NCI-H2171 treated with DMSO at 0.1 percent for 48 hours (cell line): ENCODE results near the gene LRRC4C.
"Not testable (repeated sequence)": the region's sequence is repeated elsewhere in the genome, so short reads cannot be mapped to it uniquely, and the experiment has no call there.

Source experiments
- DNase-seq: peaks from one replicate; lab custom pipeline; 2025; lab: John Stamatoyannopoulos, UW

Gene LRRC4C

DNA sequence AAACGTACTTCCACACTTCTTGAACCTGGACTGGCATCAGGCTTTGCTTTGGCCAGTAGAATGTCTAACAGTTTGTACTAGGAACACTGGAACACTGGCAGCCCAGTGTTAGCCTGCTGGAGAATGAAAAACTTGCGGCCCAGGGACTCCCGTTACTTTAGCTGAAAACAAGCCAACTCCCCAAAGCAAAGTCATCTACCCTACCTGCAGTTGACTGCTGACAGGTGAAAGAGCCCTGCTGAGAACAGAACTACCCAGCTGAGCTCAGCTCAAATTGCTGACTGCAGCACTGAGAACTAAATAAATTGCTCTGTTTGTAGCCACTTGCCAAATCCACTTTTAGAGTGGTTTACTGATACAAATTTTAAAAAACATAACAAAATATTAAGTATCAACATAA, 342.5 kb downstream of the LRRC4C start:
- DNase-seq = no peak

DNA sequence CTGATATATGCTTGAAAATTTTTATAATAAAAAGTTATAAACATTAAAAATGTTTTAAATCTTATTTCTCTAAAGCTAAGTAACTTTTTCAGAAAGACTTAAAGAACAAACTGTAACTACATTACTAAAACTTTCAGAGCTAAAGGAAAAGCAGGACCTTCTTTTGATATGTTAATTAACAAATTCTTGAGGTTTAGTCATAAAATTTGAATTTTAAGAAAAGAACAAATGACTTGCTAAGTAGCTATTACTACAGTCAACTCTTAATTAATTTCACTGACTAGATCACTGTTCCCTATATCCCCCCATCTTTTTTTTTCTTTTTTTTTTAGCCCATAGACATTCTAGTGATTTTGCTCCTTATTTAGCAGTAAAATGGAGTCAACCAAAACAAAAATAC, 344.4 kb downstream of the LRRC4C start:
- no peak for DNase-seq

DNA sequence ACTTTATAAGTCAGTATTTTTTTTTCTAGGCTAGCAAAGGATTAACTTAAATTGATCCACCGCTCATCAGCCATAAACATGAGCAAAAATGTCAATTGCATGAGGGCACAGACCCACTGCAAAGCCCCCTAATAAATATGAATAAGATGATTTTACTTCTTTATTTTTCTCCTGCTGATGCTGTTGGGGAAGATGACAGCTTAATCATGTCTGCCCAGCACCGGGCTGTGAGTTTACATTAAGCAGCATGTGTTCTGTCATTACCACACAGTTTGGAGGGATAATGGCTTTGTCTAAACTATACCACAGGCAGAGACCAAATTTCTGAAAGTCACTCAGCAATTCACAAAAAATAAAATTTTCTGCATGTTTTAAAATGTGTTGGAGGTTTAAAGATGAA, 346.3 kb downstream of the LRRC4C start:
- DNase-seq = no peak

DNA sequence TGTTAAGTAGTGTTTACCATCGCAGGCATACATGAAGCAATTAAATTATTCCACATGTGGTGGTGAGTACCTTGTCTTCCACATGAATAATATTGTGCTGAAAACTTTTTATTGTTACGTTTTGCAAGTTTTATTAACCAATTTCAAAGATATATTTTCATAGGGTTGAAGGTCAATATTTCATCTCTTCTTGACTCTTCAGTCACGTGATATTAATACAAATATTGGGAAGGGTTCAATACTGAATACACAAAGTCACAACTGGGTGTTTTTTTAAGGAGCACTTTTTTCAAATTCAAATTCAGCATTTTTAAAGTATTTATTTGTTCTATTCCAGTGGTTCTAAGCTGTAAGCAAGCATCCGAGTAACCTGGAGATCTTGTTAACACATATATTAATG, 348.9 kb downstream of the LRRC4C start:
- DNase-seq = no peak

DNA sequence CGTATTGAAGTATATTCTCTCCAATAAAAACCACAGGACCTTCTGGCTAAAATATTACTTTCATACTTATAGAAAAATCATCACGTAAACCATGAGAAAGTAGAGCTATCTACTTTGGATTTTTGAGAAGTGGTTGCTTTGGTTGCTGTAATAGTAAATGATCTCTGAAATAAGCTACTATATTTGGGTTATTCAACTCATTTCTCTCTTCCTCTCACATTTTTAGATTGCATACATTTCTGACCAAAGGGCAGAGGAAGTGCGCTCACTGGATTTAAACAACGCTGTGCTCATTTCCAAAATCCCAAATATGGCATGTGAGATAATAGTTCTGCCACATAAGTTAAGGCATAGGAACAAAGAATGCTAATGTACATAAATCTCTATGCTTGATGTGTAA, 357.0 kb downstream of the LRRC4C start:
- DNase-seq = no peak

DNA sequence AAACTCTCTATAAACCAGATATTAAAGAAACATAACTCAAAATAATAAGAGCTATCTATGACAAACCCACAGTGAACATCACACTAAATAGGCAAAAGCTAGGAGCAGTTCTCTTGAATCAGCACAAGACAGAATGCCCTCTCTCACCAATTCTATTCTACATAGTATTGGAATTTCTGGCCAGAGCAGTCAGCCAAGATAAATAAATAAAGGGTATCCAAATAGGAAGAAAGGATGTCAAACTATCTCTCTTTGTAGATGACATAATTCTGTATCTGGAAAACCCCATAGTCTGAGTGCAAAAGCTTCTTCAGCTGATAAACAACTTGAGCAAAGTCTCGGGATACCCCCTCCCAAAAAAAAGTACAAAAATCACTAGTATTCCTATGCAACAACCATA, 359.8 kb downstream of the LRRC4C start:
- DNase-seq = no peak

DNA sequence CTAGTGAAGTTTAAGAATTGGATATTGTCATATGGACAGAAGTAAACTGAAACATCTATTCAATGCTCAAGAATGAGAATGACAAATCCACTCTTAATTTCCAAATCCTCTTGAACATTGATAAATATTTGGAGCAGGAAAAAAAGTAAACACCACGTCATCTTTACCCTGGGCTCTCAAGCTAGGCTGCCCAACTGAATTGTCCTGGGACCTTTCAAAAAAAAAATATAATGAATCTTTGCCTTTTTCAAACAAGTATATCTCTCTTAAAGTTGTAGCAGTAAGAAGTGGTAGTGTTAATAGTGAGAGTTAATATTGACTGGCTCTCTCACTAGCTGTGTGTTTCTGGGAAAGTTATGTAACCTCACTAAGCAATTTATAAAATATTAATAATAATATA, 374.3 kb downstream of the LRRC4C start:
- no peak for DNase-seq

DNA sequence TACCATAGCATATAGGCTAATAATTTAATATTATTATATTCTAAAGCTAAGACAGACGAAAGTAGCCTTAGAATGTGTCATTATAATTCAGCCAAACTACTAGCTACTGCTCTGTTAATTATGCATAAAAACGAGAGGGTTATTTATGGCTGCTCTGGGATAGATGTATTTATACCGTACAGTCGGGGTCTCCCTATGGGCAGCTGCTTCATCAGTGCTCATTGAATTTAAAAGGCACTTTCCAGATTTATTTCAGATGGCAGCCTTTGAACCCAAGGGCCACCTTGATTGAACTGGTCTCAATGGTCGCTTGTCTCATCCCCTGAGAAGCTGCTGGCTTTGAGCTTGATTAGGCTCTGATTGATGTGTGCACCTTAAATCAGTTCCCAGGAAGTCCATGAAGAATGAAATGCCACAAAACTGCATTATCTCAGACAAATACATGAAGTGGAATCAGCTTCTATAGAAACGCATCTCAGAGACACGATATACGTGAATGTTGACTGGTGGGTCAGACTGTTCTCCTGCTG, 377.6 kb downstream of the LRRC4C start:
- no peak for DNase-seq

DNA sequence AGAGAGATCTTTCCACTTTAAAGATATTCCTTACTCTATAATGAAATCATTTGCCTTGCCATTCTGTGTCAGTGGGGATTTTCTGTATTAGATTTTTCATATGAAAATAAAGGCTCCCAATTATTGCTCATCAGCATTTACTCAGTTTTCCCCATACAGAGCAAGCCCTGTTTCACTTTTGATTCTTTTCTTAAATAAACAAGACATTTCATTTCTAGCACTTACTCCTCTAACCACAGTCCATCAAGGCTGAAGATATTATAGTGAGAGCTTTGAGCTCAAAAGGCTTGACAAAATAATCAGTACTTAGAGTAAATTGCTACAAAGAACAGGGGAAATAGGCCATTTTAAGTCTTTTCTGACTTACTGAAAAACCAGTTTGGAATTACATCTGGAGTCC, 385.1 kb downstream of the LRRC4C start:
- DNase-seq = no peak

DNA sequence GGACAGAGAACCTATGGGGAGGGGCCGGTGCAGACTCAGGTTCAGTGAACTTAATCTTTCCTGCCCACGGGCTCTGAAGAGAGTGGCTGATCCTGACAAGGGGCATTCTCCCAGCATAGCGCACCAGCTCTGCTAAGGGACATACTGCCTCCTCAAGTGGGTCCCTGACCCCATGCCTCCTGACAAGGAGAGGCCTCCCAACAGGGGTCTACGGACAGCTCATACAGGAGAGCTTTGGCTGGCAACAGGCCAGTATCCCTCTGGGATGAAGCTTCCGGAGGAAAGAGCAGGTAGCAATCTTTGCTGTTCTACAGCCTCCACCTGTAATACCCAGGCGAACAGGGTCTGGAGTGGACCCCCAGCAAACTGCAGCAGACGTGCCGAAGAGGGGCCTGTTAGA, 394.0 kb downstream of the LRRC4C start:
- DNase-seq = no peak

DNA sequence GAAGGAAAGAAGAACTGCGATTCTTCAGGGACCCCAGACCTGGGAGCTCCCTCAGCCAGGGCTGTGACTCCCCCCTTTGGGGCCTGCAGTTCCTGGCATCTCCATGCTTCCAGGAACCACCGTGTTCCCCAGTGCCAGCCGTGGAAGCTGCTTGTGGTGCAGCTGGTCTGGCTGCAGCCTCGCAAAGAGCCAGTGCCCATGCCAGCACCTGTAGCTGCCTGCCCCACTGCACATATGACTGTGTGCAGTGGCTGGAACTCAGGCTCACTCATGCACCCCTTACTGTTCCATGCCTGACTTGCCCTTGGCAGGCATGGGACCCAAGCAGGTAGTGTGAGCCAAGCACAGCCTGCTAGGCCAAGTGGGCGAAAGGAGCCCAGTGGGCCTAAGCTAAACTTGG, 401.3 kb downstream of the LRRC4C start:
- no peak for DNase-seq

DNA sequence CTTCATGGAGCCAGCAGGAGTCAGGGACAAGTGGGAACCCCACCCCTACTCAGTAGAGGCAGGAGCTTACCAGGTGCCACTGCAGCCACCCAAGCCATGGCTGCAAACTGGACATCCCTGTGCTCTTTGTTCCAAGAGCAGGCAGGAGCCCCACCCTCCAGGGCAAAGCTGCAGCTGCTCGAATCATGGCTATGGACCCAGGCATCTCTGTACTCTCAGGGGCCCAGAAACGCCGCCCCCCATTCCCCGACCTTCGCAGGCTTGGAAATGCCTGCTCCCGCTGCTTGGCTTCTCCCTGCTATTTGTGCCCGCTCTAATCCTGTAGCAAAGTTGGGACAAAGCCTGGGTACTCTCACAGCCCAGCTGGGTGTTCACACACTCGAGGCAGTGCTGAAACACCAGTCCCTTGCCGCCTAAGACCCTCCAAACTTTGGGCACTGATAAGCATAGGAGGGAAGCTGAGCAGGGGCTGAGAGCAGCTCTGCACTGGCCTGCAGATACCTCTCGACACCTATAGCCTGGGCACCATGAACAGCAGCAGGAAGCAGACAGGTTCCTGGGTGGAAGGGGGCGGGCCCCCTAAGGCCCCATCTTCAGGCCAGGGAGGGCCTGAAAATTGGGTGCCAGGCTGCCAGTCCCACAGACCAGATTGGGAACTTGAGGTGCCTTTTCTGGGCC, 402.4 kb downstream of the LRRC4C start:
- DNase-seq = no peak

DNA sequence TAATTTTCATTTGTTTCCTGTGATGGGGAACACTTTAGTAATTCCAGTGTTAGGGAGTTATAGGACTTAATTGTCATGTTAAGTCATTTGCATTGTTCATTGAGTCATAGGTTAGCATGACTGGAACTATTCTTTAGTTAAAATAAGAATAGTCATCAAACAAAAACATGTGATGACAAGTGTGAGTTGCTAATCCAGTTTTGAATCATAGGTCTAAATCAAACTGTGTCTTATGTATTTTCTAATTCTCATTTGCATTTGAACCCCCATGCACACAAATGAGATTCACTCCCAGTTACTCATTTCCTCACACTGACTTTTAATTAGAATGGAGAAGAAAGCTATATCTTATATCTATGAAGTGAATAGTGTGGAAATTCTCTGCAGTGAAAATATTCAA, 405.6 kb downstream of the LRRC4C start:
- no peak for DNase-seq

DNA sequence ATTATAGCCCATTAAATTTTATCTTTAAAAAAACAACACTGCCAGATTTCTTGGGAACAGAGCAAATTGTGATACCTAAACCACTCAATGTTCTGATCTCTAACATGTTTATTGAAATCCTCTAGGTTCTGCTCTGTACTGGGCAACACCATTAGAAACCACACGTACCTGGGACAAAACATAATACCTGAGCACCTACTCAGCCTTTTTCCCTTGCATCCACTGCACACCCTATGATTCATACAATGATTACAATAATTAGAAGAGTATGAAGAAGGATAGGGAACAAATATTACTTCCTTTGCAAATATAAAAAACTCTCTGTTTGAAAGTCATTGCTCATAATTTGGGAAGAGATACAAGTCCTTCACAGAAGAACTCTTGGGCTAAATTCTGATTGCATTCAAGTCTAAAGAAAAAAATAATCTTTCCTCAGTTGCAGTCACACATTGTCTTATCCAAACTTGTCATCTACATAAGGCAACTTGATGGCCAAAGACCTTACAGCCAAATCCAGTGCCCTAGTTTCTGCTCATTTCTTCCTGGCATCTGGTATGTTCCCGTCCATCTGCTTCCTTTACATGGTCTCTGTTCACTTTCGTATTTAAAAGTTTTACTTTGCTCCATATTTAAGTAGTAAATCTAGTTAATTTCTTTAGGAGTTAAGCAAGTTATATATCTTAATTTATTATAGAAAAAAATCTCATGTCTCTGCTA, 407.4 kb downstream of the LRRC4C start:
- no peak for DNase-seq

DNA sequence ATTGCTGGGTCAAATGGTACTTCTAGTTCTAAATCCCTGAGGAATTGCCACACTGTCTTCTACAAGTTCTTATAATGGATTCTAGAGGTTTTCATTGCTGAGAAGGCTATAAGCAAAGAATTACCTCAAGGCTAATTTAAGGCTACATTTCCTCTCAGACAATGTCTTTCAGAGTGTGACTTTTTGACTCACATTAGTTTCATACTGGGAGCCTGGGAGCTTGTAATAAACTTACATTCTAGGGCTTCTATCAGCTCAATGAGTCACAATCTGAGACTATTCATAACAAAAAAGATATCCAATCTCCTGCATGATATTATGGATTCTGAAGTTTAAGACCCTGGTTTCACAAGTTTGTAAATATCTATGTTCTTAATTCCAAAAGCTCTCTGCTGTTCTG, 408.7 kb downstream of the LRRC4C start:
- DNase-seq = no peak

DNA sequence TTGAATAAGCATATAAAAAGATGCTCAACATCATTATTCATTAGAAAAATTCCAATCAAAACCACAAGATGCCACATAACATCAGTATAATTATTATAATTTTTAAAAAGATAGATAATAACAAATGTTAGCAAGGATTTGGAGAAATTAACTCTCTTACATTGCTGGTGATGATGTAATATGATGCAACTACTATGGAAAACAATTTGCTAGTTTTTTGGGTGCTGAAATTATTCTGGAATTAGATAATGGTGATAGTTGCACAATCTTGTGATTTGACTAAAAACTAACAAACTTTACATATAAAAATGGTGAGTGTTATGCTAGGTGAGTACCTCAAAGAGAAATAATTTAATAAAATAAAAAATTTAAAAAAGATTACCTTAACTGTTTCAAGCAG, 412.2 kb downstream of the LRRC4C start:
- DNase-seq = no peak

DNA sequence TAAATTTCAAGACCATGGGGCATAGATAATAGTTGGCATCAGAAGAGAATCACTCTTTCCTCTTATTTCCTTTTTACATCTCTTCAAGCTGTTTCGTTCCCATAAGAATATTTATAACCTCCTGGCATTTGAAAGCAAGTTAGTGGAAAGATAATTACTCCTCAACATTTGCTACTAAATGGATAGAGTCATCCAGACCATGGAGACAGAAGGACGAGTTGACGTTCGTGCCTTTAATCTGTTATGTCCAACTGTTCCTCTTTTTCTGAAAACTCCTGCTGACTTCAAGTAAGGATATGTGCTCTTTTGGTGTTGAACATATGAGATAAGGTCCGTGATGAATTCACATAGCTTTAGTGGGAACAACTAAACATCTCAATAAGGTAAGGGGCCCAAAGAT, 414.2 kb downstream of the LRRC4C start:
- DNase-seq = no peak

DNA sequence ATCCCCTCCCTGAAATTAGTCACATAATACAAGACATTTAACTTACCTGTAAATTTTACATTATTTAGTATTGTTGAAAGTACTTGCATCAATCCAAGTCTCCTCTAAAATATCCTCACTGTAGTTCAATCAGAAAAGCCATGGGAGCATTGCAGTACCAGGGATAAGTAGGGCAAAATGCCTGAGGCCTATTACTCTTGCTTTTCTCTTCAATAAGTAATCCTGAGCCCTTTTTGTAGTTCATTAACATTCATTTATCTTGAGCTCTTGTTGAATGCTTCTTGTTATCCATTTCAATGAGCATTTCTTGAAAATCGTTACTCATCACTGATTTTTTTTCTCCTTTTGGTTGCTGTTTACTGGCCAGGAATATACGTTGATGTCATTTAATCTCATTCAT, 414.7 kb downstream of the LRRC4C start:
- DNase-seq = no peak

DNA sequence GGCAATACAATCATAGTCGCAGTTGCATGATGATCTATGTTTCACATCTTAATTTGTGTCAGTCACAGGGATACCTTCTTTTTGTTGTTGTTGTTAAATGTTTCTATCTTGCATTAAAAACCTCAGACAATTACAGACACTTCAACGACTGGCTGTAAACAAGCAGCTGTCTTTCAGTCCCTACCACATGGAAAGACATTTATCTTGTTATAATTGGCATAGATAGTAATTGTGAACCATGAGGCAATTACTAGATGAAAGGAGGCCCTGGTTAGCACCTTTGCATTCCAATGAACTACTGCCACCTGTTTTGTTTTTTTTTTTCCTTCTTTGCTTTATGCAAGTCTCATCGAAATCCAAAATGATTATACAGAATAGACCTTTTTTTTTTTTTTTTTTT, 416.8 kb downstream of the LRRC4C start:
- no peak for DNase-seq

DNA sequence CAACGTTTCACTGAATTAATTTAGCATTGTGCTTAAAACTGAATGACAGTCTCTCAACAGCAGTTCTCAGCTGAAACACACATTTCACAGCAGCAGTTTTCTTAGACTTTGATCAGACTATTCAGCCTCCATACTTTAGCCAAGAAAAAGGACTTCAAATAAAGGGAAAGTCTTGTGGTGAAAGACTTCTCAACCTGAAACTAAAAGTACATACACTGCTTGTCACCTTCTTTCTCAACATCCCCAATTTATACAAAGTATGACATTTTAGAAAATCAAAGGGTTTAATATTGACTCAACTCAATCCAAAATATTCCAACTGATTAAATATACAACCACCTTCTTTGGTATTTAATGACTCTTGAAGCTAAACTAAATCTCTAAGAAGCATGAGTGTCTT, 419.0 kb downstream of the LRRC4C start:
- no peak for DNase-seq

DNA sequence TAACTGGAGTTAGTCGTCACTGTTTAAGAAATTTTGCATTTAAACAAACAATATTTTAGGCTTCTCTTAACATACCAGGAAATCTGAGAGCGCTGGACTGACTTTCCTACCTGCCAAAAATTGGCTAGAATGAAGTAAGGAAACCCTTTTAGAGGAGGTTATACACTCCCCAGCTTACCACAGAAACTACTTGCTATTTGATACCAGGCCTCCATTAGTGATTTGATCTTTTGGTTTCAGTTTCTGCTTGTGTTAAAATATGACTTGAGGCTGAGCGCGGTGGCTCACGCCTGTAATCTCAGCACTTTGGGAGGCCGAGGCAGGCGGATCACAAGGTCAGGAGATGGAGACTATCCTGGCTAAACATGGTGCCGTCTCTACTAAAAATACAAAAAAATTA, 419.9 kb downstream of the LRRC4C start:
- no peak for DNase-seq

DNA sequence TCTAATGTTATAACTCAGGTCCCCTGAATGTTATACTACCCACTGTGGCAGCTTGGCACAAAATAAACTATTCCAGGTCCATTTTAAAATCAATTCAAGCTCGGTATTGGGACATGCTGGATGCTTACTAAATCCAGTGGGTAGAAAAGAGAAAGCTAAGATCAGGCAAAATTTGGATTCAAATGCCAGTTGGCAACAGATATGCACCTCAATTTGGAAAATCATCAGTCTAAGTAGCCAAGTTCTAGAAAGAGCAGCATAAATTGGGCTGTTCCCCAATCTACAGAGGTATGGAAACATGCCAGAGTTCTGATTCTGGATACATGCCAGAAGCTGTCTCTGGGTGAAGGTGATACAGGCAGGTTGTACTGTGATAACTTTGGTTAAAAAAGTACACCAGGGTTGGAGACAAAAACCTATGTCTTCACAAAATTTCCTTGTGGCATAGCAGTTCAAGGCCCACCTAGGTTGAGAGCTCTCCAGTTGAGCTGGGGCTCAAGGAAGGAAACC, 427.8 kb downstream of the LRRC4C start:
- no peak for DNase-seq

DNA sequence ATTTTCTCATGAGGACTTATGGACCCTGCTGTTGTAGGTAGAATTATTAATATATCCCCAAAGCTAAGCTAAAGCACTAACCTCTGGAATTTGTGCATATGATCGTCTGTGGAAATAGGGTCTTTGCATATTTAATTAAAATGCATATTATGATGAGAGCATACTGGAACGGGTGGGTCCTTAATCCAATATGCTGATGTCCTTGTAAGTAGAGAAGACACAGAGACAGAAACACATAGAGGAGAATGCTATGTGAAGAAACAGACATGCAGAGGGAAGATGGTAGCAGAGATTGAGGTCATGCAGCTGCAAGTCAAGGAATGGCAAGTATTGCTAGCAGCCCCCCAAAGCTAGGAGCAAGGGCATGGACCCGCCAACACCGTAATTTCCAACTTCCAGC, 439.2 kb downstream of the LRRC4C start:
- no peak for DNase-seq

DNA sequence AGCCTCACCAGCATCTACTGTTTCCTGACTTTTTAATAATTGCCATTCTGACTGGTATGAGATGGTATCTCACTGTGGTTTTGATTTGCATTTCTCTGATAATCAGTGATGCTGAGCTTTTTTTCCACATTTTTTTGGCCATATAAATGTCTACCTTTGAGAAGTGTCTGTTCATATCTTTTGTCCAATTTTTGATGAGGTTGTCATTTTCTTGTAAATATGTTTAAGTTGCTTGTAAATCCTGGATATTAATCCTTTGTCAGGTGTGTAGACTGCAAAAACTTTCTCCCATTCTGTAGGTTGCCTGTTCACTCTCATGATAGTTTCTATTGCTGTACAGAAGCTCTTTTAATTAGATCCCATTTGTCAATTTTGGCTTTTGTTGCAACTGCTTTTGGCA, 439.8 kb downstream of the LRRC4C start:
- not testable (repeated sequence) for DNase-seq
